ENCODE results near the gene NRGN.

- TF ChIP-seq, protein P1, sequence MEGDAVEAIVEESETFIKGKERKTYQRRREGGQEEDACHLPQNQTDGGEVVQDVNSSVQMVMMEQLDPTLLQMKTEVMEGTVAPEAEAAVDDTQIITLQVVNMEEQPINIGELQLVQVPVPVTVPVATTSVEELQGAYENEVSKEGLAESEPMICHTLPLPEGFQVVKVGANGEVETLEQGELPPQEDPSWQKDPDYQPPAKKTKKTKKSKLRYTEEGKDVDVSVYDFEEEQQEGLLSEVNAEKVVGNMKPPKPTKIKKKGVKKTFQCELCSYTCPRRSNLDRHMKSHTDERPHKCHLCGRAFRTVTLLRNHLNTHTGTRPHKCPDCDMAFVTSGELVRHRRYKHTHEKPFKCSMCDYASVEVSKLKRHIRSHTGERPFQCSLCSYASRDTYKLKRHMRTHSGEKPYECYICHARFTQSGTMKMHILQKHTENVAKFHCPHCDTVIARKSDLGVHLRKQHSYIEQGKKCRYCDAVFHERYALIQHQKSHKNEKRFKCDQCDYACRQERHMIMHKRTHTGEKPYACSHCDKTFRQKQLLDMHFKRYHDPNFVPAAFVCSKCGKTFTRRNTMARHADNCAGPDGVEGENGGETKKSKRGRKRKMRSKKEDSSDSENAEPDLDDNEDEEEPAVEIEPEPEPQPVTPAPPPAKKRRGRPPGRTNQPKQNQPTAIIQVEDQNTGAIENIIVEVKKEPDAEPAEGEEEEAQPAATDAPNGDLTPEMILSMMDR (conservative IDR thresholded peaks at IDR 0.05 in 1 of 2, IDR thresholded peaks at IDR 0.05 in 1 of 2; ENCODE audit: extremely low read depth in 1 of 2, insufficient read depth in 1 of 2, low read depth in 1 of 2, low read length in 2 of 2), result no peak
- TF ChIP-seq EZH2 (IDR thresholded peaks at IDR 0.05; ENCODE audit: borderline replicate concordance, low read length), result no peak
These were observed 13.9 kb downstream of the NRGN start for GRCh38 chr11:124753624-124754023.
